Activated CD4-positive, CD25-positive, alpha-beta regulatory T cell treated with anti-CD3 and anti-CD28 coated beads, Interleukin-2, amount 50 U/mL, for 16 hours (primary cell): ENCODE measurements around the gene DNAJC27.

Source experiments
- DNase-seq: peaks from one replicate; pipeline ENCODE4 v3.0.0-alpha.2; 2020; ENCODE audit warnings: low read depth, low spot score

Gene DNAJC27

DNA sequence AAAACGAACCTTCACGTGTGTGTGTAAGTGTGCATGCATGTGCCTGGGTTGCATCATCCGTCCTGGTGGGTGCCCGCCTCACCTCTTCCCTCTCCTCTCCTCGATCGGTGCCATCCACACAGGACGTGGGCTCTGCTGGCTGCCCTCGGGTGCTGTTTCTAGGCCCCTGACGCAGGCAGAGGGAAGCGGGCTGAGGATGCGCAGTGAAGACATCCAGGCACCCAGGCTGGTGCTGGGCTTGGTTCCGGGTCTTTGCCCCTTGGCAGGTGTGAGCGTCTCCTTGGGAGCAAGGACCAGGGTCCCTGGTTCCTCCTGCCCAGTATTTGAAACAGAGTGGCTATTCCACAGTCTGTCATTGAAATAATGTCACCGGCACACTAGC is 45.5 kb downstream of the DNAJC27 start:
- DNase-seq: no peak

DNA sequence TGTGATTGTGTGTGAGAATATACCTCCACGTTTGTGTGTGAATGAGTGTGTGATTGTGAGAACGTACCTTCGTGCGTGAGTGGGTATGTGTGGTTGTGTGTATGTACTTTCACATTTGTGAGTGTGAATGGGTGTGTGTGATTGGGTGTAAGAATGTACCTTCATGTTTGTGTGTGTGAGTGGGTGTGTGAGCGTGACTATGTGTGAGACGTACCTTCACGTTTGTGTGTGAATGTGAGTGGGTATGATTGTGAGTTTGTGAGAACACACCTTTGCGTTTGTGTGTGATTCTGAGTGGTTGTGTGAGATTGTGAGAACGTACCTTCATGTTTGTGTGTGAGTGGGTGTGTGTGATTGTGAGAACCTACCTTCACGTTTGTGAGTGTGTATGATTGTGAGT is 45.9 kb downstream of the DNAJC27 start:
- no peak for DNase-seq

DNA sequence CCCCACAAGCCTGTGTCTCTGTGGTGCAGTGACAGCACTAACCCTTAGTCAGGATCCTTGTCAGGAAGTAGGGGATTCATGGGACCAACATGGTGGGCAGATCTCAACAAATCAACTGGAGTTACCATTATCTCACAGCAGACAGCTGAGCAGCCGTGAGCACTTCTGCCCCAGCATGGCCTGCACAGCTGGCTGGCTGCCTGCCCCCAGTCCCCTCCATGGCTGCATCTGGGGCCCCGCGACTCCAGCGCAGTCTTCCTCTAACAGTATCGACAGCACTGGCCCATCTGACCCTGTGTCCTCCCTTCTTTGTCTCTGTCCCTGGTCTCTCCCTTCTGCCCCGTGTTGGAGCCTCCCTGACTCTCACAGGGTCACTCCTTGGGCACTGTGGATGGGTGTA is 47.0 kb downstream of the DNAJC27 start:
- no peak for DNase-seq

DNA sequence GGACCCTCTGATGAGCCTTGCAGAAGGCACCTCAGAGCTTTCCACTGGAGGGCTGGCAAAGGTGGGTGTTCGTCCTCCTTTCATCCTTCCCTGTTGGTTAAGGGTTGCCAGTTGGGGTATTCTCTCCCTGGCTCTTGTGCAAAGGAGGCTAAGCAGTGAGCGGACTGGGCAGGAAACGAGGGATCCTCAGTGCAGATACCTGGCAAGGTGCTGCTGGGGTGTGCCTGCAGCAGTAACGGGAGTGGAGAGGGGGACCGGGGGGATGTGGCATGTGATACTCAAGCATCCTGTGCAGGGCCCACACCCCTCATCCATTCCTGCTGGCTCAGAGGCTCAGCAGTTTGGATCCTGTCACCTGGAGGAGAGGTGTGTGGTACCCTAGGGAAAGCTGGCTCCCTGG is 47.5 kb downstream of the DNAJC27 start:
- no peak for DNase-seq

DNA sequence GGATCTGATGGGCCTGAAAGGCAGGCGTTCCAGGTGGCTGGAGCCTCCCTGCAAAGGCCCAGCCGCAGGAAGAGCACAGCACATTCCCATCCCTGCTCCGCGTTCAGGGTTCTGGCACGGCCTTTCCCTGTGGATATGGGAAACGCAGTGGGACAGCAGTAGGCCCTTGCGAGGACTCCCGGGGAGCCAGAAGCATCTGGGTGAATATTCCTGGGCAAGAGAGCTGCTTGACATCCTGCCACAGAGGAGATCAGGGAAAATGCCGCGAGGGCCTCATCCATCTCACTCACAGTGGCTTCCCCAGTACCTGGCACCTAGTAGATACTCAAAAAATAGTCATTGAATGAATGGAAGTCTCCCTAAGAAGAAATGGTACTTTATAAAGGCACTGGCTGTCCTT is 48.6 kb downstream of the DNAJC27 start:
- DNase-seq: no peak

DNA sequence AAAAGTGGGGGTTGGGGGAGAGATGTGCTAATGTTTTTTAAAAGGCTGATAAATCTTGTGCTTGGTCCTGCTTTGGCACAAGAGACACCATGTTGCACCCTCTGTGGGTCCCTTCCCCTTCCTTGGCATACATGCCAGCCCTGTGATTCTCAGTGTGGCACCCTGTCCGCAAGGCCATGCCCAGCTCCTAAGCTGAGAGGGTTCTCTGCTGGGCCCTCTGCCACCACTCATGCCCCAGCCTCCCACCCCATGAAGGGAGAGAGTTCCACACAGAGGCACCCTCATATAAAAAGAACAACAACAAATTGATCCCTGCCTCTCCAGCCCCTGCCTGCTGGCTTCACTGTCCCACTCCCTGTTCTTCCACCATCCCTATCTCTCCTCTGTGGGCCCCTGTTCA is 49.2 kb downstream of the DNAJC27 start:
- DNase-seq: no peak

DNA sequence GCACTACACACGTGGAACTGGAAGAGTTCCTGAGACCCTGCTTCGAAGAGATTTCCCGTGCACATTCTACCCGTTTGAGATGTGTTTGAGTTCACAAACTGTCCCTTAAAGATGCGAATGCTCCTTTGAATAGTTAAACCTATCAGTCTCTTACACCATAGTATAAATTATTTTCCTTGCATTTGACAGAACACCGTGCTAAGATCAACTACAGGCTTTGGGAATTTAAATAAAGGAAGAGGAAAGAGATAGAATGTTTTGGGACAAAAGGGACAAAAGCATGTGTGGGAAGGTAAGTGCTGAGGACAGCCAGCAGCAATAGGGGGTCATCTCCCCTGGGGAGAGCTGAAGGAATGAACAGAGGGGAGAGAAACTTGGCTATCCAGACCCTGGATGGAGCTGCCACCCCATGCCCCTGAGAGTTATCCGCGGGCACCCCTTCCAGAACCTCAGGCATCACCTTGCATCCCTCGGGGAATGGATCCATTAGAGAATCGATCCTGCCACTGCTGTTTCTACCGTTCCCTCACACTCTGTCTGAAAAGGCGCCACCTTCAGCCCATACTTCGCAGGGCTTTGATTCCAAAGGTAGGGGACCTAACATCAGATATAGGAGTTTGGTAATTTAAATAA is 50.8 kb downstream of the DNAJC27 start:
- no peak for DNase-seq

DNA sequence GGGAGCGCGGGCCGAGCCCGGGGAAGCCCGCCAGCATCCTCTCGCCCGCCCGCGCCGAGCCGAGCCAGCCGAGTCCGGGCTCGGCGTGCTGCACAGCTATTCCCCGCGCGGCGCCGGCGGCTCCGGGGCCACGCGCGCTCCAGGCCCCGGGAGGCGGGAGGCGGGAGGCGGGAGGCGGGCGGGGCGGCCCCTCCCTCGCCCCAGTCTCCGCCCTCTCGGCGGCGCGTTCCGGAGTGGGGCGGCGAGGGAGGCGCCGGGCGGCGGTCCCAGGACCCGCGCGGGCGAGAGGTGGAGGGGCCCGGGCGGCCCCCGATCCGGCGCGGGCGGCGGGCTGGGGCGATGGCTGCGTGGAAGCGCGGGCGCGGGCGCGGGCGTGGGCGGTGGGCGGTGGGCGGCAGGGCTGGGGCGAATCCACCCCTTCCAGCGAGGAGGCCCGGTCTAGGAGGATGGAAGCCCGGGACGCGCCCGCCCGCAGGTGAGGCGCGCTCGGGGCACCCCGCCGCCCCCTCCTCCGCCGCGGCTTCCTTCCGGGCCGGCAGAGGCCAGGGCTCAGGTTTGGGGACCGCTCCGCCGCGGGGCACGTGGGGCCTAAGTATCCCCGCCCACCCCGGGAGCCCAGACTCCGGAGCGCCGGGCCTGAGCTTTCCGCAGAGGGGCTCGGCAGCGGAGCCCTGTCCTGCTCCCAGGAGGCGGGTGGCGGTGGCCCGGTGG is 51.5 kb downstream of the DNAJC27 start, which contains the start of gene ADCY3:
ADCY3 (minus strand) TSS at position 140 of the 711 bp plus-strand sequence. CDS start 1,250 bp downstream, outside the sequence.
- DNase-seq: peak; percentile 27

DNA sequence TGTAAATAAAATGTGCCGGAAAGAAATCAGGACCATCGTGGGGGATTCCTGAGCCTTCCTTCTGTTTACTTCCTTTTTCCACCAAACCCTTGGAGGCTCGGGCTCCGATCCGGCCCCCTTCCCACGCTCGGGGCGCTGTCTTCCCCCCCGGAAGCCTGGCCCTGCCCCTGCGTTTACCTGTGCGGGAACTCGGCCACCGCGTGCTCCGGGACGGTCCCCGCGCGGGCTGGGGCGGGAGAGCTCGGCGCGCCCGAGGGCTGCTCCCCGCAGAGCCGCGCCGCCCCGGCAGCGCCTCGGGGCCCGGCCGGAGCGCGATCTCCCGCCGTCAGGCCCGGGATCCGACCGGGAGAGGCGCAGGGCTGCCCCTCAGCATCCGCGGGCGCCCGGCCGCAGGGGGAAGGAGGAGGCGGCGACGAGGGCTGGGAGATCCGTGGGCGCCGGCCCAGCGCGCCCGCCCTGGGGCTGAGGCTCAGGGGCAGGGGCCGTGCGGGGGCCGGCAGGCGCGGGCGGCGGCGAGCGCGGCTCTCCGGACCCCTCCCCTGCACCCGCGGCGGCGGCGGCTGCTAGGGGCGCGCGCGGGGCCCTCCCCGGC is 52.2 kb downstream of the DNAJC27 start:
- no peak for DNase-seq

DNA sequence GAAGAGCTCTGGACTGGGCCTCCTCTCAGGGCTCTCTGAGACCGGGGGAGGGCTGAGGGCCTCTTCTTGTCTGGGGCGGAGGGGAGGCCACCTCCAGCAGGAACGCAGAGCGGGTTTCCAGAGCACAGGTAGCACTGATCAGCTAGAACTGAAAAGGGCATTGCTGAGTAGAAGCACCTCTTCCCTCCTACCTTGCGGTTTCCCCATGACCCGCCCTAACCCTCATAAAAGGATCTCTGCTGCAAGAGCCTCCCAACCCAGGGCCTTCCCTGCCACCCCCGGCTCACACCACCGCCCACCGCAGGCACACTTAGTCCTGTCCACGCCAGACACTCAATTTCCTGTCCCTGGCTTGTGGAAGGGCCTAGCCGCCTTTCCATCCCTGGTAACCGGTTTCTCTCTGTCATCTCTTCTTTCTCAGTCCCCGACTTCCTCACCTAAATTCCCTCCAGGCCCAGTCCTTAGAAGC is 52.7 kb downstream of the DNAJC27 start:
- no peak for DNase-seq

DNA sequence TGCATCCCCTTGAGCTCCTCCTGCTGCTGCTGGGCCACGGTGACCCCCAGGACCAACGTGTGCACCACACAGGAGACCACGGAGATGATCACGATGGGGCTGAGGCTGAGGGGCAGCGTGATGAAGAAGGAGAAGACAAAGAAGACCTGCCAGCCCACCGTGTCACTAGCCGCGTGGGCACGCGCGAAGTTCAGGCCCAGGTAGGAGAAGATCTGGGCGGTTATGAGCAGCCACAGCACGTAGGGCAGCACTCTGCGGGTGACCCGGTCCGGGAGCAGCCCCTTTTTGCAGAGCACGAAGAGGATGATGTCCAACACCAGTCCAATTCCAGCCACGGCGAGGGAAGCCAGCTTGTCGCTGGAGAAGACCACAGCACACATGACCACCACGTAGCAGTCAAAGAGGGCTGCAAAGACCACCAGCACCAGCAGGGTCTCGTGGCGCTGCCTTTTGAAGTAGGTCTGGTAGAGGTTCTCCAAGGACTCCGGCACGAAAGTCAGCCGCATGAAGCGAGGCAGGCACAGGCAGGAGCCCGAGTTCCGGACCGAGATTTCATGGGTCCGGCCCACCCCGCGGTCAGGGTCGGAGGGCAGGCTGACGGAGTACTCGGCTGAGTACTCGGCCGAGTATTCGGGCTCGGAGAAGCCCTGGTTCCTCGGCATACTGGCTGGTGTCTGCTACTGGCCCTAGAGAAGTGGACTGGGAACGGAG is 53.3 kb downstream of the DNAJC27 start:
- DNase-seq: no peak

DNA sequence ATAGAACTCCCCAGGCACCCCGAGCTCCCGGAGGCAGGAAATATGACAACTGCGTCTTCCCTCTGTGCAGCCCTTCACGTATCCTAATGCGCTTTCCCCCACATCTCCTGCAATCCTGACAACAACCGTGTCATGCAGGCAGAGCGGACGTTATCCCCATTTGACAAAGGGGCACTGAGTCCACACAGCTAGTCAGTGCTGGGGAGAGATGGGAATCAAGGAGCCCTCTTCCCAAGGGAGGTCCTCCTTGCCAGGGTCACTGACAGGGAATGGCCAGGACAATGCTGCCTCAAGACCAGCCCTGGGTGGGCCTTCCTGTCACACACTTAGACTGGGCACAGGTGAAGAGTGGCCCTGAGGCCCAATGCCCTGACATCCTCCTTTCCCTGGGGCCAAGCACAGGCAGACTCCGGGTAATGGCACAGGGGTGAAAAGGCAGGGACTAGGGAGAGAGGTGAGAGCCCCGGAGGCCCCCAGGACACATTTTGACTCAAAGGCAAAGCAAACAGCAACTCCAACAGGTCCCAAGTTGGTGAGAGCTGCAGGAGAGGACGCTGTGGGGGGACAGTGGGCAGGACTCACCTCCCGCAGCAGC is 53.9 kb downstream of the DNAJC27 start:
- DNase-seq: no peak

DNA sequence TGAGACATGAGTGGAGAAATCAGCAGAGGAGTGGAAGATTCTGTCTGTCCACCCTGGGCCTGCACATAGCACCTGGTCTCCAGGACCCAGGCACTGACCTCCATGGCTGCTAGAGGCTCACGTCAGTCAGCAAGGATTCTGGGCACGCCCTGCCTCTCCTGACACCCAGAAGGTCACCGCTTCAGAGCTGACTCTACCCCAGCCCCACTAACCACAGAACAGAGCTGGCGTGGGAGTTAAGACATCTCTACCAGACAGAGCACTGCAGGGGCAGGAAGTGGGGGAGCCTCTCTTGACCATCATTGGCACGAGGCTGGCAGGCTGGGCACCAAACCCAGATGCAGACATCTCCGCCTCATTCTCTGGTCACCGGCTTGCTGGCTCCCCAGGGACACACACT is 54.7 kb downstream of the DNAJC27 start:
- DNase-seq: no peak

DNA sequence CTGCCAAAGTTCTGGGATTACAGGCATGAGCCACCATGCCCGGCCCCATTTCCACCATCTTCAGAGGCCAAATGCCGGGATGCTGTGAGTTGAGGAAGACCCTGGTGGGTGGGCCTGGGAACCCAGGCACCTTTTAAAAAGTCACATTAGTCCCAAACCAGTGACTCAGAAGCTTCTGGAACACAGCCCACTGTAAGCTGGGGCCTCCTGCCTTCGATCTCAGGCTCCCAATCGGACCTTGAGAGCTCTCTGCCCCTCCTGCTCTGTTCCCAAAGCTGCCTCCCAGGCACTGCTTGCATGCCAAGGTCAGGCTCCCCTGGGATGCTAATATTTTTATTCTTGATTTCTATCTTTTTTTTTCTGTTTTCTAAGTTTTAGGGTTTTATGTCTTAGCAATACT is 56.0 kb downstream of the DNAJC27 start:
- DNase-seq: no peak

DNA sequence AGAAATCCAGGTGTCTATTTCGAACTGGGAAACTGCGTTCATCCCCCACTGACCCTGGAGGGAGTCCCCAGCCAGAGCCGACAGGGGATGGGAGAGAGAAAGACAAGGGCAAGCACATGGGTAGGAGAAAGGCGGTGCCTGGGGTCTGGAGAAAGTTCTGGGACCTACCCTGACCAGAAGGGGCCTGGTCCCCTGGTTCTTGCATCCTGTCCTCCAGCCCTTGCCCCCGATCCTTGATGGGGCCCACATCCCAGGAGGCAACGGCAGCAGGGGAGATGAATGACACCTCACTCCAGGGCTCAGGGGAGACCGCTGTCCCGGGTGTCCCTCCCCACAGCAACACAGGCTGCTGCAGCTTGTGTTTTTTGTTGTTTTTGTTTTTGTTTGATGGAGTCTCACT is 56.6 kb downstream of the DNAJC27 start:
- no peak for DNase-seq

DNA sequence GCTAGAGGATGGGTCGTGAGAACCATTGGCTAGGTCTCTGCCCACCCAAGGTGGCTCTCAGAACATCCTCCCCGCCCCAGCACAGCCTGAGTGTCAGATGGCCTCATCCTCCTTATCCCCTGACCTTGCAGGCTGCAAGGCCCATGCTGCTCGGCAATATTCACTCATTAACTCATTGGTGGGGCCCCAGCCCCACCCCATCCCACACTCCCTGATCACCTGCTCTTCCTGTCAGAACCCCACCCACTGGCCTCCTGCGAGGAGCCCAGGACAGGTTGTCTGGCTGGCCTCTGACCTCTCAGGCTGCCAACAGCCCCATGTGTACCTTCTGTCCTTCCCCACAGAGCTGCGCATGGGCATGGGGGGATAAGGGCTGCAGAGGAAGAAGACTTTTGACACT is 57.0 kb downstream of the DNAJC27 start:
- no peak for DNase-seq

DNA sequence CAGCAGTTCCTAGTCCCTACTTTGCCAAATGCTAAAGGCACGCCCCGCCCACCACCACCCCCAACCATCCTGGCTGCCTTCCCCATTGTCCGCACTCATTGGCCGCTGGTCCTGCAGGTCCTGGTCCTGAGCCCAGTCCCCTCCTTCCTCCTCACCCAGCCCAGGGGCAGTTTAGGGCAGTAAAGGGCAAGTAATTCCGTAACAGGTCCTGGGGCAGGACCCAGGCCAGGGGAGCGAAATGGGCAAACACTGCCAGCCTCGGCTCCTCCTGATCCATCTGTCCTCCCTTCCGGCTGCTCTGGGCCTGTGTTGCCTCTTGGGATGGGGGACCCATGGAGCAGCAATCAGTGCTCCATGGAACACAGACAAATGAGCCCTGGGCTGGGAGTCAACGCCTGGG is 57.8 kb downstream of the DNAJC27 start:
- no peak for DNase-seq

DNA sequence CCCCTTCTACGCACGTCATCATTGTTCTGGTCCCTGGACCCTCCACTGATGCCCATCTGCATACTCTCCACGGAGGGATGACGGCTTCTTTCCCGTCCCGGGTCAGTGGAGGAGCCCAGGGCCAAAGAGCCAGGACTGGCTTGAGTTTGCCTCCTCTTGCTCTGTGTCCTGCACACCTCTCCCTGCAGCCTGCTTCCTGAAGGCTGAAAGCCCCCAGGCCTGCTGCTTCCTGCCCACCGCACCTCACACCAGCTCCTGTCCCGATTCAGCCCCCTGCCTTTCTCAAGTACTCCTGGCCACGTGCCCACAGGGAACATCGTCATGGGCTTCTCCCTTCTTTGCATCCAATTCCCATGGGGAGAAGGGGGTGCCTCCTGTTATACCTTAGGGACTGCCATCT is 58.8 kb downstream of the DNAJC27 start:
- DNase-seq: no peak

DNA sequence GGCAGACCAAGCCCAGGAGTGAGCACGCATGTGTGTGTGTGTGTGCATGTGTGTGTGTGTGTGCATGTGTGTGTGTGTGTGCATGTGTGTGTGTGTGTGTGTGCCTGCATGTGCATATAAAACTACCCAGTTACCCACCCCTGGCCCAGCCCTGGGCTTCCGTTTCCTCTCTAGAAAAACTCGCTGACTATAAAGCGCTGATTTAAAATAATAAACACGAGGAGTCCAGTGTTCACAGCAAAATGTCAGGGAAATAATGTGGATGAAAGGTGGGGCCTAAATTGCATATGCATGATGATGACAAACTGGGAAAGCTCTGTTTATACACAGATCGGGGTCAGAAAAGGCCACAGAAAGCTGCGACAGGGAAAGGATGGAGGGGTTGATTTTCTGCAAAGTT is 59.2 kb downstream of the DNAJC27 start:
- DNase-seq: no peak

DNA sequence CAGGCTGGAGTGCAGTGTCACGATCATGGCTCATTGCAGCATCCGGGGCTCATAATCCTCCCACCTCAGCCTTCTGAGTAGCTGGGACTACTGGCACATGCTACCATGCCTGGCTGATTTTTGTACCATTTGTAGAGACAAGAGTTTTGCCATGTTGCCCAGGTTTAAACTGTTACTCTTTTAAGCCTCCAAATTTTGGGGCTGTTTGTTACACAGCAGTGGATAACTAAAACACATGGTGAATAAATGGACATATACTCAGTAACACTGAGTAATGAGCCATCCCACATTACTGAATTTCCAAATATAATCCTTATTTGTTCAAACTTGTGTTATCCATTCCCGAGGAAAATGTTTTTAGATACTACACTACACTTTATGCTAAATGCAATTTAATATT is 61.5 kb downstream of the DNAJC27 start:
- DNase-seq: no peak

DNA sequence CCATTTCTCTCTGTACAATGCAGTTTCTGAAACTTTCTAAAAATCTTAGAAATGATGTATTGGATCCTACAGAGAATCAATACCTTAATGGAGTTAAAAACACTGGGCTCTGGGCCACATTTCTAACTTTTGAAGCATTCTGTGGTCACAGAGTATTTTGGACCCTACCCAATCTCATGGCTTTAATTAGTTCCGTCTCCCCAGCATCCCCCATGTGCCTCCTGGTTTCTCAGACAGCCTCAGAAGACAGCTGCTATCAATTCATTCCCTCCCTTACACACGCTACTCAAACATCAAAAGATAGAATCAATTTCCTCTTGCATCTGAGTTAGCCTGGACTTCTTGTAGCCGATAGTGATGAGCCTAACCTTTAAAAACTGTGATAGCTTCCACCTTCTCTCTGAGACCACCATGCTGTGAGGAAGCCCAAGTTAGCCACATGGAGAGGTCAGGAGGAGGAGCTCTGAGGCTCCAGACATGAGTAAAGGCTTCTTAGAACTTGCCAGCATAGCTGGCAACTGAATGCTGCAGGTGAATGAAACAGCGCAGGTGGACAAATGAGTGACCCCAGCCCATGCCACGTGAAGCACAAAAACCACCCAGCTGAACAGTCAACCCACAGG is 62.1 kb downstream of the DNAJC27 start:
- DNase-seq: no peak

DNA sequence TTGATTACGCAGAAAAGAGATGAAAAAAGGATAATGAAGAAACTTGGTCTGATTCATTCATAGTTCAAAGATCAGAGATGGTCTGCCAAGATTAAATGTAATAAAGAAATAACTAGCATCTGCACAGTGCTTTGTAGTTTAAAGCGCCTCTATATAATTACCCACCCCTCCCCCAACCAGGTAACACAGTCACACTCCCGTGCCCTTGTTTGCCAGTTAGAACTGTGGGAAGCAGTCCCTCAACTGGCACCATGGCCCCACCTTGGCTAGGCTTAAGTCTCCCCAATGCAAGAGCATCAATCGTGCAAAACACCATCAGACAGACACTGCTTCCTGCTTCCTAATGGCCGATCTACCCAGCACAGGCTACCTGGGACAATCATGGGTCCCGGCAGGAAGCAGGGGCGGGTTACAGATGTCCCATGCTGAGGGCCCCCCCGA is 63.3 kb downstream of the DNAJC27 start:
- DNase-seq: no peak
